GM23248 (cell line): Measurements from ENCODE around the gene EID3.

ENCODE experiments used
- EZH2 ChIP-seq: fragments of 200-600 bp; sonication (generic); IDR thresholded peaks from 2 replicates; pipeline ENCODE4 v1.6.1; 2018; ENCODE audit warnings: antibody characterized with exemption, mild to moderate bottlenecking; ENCODE audit not compliant: insufficient read depth, poor library complexity, severe bottlenecking
- EZH2phosphoT487 ChIP-seq: fragments of 200-600 bp; sonication (generic); IDR thresholded peaks from 2 replicates; pipeline ENCODE4 v1.6.1; 2018; ENCODE audit warnings: antibody characterized with exemption, moderate library complexity, mild to moderate bottlenecking, low read depth; ENCODE audit not compliant: insufficient read depth

DNA sequence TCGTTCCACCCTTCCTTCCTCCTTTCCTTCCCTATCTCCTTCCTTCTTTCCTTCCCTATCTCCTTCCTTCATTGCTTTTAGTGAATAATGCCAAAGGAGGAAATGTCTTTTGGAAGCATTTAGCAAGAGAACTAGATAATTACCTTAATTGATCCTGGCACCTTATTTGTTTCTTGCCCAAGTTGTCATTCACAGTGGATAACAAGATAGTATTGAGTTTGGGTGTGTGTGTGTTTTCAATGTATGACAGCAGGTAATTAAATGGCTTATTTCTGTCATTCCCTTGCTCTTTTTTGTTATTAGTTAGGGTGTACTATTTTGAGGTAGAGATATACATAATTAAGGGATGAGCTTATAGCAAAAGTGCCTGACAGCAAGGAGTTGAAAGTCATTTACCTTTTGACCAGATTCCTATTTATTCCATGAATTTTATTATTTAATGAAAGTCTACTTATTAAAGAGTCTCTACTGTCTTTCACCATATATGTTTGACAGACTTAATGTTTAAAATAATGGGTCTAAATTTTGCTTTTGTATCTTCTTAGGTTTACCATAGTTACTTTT lies 30.2 kb downstream of the EID3 start:
- TF ChIP-seq EZH2phosphoT487 (no peak), EZH2 (no peak)
